GM12892 (cell line): ENCODE measurements around the gene MNT.
"Not testable (repeated sequence)": the region's sequence is repeated elsewhere in the genome, so short reads cannot be mapped to it uniquely, and the experiment has no call there.

ENCODE experiments used
- POLR2A ChIP-seq: IDR thresholded peaks from 2 replicates; pipeline ENCODE4 v1.6.1; 2011; ENCODE audit warnings: low read depth, low read length, control low read depth
- POLR2AphosphoS5 ChIP-seq: IDR thresholded peaks from 2 replicates; pipeline ENCODE4 v1.6.1; 2011; ENCODE audit warnings: low read depth, low read length, control low read depth

- TF ChIP-seq POLR2AphosphoS5, POLR2A: not testable (repeated sequence)
Measured at GRCh38 chr17:2447479-2447878, 46.6 kb upstream of the MNT start.
